GM21515 (cell line): ENCODE data around the gene NHERF2.

Experiments used
- ATAC-seq: cut with Tn5 transposase; IDR thresholded peaks from one replicate; pipeline ENCODE4 v1.9.1; 2021; ENCODE audit not compliant: unreplicated experiment

NHERF2 gene

DNA sequence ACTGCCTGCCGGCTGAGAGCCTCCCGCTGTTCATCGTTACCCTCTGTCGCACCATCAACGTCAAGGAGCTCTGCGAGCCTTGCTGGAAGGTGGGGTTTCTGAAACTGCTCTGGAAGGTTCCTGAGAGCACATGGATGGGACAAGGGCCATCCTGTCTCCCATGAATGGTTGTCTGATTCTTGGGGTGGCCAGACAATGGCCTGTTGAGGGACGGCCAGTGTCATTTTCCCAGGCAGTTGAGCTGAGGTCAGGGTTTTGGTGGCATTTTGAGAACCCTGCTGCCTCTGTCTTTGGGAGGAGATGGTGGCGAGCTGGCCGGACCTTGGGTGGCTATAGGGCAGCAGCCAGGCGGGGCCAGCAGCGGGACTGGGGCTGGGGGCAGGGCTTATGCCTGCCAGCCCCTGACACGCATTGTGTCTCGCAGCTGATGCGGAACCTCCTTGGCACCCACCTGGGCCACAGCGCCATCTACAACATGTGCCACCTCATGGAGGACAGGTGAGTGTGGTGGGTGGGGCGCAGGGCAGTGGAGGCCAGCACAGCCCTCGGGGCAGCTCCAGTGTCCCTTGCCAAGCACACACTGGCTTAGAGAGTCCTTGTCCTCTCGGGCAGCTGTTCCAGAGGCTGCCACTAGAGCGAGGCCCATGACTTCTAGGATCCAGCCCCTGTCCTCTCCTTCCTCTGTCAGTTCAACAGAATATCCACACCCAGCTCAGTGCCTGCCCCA, 30.1 kb downstream of the NHERF2 start:
- ATAC-seq = no peak

DNA sequence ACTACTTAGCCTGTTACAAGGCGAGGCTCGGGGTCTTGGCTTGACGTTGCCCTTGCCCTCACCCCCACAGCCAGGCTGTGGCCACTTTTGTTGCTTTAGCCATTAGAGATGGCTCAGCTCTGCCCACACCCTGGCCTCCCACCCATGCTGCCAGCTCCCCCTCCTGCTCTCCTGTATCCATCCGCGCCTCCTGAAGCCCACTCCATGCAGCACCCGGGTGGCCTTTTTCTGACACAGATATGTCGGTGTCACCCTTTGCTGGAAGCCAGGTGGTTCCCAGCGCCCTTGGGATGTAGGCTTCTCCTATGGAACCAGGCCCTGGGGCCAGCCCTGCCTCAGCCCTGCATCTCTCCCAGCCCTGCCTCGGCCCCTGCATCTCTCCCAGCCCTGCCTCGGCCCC, 30.7 kb downstream of the NHERF2 start:
- ATAC-seq = no peak

DNA sequence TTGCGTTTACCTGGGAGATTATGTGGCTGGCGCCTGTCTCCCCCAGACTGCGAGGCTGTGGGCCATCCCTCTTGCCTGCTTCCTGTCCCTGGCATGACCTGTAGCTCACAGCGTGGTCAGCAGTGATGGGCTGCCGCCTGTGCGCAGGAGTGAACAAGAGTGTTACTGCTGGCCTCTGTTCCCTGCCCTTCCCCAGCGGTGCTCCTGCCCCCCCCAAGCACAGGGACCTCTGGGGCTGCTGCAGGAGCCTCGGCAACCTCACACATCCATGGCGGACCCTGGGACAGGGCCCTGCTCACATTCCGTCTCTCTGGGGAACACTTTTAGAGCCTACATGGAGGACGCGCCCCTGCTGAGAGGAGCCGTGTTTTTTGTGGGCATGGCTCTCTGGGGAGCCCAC, 31.7 kb downstream of the NHERF2 start:
- no peak for ATAC-seq

DNA sequence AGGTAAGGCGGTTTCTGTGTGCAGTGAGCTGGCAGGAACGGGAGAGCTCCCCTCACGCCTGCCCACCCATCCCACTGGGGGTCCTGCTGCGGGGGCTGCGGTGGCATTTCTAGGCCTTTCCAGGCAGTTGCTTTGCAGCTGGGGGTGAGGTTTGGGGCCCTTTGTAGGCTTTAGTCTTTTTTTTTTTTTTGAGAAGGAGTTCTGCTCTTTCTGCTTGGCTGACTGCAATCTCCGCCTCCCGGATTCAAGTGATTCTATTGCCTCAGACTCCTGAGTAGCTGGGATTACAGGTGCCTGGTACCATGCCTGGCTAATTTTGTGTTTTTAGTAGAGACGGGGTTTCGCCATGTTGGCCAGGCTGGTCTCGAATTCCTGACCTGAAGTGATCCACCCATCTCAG, 32.2 kb downstream of the NHERF2 start:
- ATAC-seq = no peak

DNA sequence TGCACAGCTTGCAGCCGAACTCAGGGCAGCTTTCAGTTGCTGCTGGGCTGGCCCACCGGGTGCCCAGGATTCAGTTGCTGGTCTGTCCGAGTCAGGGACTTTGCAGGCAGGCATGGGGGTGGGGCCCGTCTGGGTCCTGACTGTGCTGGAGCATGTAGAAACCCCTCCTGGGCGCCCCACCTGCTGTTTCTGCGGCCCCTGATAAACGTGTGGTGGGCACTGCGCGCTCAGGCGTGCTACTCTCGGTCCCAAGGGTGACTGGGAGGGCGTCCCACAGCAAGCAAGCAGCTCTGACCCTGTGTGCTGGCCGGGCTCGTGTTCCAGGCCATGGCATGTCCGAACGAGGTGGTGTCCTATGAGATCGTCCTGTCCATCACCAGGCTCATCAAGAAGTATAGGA, 33.6 kb downstream of the NHERF2 start:
- ATAC-seq = no peak

DNA sequence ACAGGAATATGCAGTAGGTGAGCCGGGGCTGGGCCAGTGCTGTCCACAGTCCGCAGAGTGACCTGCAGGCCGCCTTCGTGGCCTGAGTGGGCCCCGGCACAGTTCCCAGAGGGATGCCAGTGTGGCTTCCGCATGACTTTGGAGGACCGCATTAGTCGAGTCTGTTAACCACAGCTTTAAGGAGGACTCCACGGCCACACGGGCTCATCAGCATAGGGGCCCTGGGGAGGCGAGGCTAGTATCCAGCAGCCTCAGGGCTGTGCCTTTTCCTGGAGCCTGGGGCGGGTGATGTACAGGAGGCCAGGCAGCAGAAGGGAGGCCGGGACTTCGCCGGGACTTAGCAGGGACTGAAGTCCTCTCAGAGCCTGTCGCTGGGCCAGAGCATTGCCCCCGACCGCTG, 34.3 kb downstream of the NHERF2 start:
- no peak for ATAC-seq

DNA sequence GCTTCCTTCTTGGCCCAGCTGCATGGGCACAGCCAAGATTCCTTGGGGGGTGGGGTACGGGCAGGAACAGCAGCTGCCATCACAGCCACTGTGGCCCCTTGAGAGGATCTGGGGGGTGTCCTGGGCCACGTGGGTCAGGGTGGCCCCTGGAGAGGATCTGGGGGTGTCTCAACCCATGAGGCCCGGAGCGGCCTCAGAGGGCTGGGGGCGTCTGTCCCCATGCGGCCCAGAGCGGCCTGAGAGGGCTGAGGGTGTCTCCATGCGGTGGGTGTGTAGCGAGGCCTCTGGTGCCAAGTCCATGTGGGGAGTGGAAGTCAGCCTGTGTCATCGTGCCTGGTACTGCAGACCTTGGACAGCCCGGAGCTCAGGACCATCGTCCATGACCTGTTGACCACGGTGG, 34.8 kb downstream of the NHERF2 start:
- ATAC-seq = no peak

DNA sequence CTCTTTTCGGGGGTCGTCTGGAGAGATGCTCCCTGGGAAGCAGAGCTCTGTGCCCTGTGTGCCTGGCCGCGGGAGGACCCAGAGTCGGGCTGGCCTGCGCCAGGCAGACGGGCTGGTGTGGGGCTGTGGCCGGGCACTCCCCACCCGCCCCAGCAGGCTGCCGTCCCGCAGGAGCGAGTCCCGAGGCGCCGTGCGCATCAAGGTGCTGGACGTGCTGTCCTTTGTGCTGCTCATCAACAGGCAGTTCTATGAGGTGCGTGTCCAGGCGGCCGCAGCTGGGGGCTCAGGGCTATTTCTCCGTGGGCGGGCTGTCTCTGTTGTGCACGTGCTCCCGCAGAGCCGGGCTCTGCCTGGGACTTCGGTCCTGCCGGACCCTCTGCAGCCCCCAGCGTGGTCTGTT, 36.1 kb downstream of the NHERF2 start:
- no peak for ATAC-seq

DNA sequence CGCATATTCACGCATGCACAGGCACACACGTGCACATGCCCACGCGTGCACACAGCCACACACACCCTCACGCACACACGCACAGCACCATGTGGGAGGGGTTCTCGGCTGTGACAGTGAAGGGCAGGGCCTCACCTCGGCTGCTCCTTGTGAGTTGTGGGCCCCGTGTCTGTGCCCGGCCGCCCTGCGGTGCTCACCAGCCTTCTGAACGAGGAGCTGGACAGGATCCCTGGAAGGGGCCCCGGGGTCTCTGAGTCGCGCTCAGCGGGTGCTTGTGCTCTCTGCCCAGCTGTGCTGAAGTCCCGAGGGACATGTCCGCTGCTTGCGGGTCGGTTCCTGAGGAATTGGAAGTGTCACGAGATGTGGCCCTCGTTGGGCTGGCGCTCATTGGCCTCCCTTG, 37.2 kb downstream of the NHERF2 start:
- ATAC-seq = no peak

DNA sequence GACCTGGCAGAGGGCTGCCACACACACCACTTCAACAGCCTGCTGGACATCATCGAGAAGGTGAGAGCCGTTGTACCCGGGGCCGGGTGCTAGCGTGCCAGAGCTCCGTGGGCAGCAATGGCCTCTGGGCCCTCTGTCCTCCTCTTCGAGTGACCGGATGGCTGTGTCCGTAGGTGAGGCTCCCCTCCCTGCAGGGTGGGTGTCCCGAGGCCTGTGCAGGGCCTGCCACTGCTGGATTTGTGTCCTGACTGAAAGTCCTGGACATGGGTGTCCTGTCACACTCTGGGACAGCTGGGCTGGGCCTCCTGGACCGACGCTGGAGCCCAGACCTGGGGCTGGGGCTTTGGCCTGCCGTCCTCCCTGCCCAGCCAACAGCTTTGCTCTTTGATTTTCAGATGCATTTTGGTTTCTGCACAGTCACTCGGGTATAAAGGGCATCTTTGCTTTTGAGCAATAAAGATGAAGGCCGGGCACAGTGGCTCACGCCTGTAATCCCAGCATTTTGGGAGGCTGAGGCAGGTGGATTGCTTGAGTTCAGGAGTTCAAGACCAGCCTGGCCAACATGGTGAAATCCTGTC, 37.8 kb downstream of the NHERF2 start:
- ATAC-seq = no peak

DNA sequence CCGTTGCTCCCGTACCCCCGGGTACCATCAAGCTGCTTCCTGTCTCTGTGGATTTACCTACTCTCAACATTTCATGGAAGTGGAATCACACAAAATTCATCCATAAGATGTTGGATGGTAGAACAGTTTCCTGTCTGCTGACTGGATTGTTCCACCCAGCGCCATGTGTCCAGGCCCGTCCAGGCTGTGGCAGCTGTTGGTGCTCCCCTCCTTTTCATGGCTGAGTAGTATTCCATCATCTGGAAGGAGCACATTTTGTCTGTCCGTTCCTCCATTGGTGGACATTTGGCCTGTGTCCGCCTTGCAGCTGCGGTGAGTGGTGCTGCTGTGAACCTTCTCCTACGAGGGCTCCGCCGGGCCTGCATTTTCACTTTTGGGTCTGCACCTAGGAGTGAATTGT, 39.4 kb downstream of the NHERF2 start:
- ATAC-seq = no peak

DNA sequence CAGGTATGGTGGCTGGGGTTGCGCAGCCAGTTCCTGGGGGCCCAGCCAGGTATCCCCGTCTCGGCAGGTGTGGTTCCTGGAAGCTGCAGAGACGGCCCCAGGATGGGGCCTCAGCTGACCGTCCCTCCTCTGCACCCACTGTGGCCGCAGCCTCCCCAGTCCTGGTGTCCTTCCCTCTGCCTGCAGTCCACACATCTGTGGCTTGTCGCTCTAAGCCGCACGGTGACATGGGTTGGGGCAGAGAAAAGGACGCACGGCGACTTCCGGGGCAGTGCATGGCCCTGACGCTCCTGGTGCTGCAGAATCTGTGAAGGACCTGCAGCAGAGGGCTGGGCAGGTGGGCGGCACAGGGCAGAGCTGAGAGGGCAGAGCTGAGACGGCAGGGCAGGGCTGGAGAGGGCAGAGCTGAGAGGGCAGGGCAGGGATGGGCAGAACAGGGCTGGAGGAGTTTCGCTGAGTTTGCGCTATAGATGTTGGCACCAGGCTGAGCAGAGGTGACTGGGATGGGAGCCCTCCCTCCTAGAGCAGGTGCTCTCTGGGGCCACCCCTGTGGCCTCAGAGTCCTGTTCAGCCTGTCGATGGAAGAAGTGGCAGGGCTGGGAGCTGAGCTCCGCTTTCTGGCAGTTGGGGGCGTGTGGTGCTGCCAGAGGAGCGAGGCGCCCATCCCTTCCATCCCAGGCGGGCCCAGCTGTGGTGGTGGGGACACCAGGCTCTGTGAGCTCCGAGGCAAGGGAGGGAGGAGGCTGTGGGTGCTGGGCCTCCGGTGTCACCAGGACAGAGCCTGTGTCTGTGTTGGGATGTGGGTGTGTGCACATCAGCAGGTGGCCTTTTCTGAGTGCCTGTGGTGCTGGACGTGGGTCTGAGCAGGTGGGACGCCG, 44.1 kb downstream of the NHERF2 start:
- no peak for ATAC-seq

DNA sequence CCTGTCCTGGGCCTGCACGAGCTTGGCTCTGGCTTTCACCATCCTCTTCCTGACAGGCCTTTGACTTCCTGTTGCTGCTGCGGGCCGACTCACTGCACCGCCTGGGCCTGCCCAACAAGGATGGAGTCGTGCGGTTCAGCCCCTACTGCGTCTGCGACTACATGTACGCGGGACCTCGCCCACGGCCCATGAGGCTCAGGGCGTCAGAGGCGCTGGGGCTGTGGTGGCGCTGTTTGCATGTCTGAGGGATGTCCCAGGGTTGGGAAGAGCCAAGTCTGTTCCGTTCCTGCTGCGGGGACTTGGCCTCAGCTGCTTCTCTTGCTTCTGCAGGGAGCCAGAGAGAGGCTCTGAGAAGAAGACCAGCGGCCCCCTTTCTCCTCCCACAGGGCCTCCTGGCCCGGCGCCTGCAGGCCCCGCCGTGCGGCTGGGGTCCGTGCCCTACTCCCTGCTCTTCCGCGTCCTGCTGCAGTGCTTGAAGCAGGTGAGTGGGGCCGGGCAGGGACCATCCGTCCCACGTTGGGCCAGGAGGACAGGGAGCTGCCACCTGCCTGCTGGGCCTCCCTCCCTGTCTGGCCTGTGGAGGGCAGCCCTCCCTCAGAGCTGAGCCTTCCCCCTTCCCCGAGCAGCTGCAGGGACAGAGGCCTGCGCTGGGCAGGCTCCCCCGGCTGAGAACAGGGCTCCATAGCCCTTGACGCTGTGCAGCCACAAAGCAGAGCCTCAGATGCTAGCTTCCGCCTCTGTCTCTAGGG, 44.9 kb downstream of the NHERF2 start:
- ATAC-seq = no peak

DNA sequence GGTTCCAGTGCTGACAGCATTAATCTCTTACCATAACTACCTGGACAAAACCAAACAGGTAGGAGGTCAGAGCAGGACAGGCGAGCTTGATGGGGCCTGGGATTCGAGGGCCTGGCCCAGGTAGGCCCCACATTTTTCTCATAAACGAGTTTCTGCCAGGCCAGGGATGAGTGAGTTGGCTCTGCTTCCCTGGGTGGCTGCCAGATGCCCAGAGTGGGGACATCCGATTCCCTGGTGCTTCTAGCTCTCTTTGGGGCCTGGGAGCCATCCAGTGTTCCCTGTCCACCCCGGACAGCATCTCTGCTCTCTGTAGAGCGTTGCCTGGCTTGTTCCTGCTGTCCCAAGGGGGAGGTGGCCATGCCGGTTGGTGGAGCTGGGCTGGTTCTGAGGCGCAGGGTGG, 46.2 kb downstream of the NHERF2 start:
- ATAC-seq = no peak

DNA sequence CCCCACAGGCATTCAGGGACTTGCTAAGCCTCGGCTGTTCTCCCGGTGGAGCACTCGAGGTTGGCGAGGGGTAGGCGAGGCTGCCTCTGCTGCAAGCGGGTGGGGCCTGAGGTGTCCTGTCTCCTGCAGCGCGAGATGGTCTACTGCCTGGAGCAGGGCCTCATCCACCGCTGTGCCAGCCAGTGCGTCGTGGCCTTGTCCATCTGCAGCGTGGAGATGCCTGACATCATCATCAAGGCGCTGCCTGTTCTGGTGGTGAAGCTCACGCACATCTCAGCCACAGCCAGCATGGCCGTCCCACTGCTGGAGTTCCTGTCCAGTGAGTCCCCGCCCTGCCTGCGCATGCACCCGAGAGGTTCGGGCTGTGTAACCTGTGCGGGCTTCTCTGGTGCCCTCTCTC, 47.4 kb downstream of the NHERF2 start:
- no peak for ATAC-seq

DNA sequence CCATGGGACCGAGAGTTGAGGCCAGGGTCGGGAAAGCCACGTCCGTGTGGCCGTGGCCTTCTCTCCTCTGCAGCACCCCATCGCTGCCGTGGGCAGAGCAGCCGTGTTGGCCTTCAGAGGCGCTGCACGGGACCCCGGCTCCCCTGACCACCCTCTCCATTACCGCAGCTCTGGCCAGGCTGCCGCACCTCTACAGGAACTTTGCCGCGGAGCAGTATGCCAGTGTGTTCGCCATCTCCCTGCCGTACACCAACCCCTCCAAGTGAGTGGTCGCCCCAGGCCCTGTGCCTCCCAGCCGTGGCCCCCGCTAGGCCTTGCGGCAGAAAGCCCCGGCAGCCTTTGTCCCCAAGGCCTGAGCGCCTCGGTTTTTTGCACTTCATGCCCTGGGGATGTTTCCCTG, 48.9 kb downstream of the NHERF2 start:
- ATAC-seq = no peak

DNA sequence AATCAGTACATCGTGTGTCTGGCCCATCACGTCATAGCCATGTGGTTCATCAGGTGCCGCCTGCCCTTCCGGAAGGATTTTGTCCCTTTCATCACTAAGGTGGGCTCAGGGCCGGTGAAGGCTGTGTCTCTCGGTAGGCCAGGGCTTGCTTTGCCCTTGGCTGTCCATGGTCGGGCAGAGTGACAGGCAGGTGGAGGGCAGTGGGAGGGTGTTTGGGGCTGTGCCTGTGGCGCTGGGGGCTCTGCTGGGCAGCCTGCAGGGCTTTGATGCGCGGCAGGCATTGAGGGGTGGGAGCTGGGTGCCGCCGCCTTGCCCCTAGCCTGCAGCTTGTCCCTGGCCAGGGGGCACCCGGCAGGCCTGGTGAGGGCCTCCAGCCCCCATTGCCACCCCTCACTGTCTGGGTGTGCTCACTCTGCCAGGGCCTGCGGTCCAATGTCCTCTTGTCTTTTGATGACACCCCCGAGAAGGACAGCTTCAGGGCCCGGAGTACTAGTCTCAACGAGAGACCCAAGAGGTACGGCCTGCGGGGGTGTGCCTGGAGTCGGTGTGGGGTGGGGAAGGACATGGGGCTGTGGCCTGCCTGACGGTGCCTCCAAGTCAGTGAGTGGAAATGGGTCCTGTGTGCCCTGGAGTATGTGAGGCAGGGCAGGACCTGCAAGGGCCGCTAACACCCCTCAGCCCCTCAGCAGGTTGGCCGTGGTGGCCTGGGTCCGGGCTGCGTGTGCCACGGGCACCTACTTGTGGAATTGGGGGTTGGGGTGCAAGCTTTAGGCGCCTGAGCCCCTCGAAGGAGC, 49.6 kb downstream of the NHERF2 start:
- no peak for ATAC-seq

DNA sequence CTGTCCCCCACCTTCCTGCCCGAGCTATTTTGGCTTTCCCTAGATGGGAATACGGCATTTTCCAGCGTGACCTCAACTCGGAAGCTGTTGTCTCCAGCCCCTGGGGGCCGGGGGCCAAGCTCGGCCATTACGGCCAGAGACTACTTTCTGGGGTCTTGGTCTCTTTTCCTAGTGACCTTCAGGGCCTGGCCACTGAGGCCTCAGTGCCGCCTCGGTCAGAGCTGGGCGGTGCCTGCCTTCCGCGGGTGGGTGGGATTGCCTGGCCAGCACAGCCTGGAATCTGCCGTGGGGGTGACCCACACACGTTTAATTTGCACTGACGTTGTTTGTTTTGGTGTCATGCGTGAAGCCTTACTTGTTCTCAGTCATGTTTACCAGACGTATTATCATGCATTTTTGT, 50.3 kb downstream of the NHERF2 start:
- ATAC-seq = no peak

DNA sequence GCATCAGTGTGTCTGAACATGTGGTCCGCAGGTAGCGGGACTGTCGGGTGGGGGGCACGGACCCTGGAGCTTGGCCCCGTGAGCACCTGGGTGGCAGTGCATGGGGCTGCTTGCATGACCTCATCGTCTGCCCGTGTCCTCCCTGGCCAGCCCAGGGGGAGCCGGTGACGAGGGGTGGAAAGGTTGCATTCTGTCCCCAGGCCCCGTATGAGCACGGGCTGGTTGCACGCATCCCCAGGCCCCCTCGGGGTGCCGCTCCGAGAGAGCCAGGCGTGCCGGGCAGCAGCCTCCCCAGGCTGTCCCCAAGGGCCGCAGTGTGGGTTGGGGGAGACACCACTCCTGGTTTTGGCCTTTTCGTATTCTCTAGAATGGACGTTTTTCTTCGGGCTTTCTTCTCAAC, 51.0 kb downstream of the NHERF2 start:
- ATAC-seq = no peak

DNA sequence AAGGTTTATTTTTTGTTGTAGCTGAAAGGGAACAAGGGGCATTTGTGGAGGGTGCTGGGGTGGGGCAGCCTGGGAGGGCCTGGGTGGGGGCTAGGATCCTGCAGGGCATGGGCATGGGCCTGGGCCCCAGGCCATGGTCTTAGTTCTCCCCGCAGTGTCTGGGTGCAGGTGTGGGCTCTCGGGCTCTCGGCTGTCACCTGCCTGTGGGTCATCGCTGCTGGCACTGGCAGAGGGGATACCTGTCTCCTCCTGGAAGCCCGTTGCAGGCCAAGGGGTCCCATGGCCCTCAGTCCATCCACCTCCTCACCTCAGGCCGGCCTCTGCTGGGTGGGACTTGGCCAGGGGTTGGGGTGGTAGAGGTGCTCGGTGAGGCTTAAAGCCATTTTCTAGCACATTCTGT, 51.4 kb downstream of the NHERF2 start:
- ATAC-seq = no peak

DNA sequence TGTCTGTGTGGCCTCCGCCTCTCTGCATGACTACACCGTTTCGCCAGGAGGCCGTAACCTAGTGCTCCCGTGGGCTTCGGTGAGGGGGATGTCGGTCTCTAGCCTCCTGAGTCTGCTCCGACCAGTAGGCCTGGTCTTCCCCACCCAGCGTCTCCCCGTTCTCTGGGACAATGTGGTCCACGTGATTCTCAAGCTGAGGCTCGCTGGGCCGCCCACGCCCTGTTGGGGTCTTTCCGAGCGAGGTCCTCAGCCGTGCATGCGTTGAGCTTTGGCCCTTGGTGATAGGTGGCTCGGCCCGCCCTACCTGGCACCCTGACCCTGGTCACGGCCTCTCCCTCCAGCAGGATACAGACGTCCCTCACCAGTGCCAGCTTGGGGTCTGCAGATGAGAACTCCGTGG, 52.0 kb downstream of the NHERF2 start:
- ATAC-seq = no peak
